GM19438 (cell line): ENCODE results near the gene TIMP3.

Experiments used
- ATAC-seq: cut with Tn5 transposase; IDR thresholded peaks from one replicate; pipeline ENCODE4 v1.9.1; 2021; ENCODE audit warnings: low read depth; ENCODE audit not compliant: unreplicated experiment

Gene TIMP3

GRCh38 chr22:32805361-32805881, 3.9 kb downstream of the TIMP3 start:
- no peak for ATAC-seq

GRCh38 chr22:32806296-32806695, 4.8 kb downstream of the TIMP3 start:
- no peak for ATAC-seq

GRCh38 chr22:32808038-32808445, 6.5 kb downstream of the TIMP3 start:
- no peak for ATAC-seq

- ATAC-seq: no peak
These were observed 8.5 kb downstream of the TIMP3 start for GRCh38 chr22:32809786-32810554.

GRCh38 chr22:32810555-32811133, 9.1 kb downstream of the TIMP3 start:
- ATAC-seq: no peak

GRCh38 chr22:32811788-32812545, 10.5 kb downstream of the TIMP3 start:
- no peak for ATAC-seq

- ATAC-seq: no peak
These were observed 12.9 kb downstream of the TIMP3 start for GRCh38 chr22:32814285-32814860.

GRCh38 chr22:32815059-32815458, 13.6 kb downstream of the TIMP3 start:
- no peak for ATAC-seq

- no peak for ATAC-seq
These were observed 14.4 kb downstream of the TIMP3 start for GRCh38 chr22:32815943-32816342.

- no peak for ATAC-seq
These were observed 15.7 kb downstream of the TIMP3 start for GRCh38 chr22:32817137-32817730.

GRCh38 chr22:32818446-32819115, 17.1 kb downstream of the TIMP3 start:
- ATAC-seq: no peak

- no peak for ATAC-seq
These were observed 17.6 kb downstream of the TIMP3 start for GRCh38 chr22:32819120-32819519.

- no peak for ATAC-seq
These were observed 18.9 kb downstream of the TIMP3 start for GRCh38 chr22:32820131-32821119.

- ATAC-seq: no peak
These were observed 20.8 kb downstream of the TIMP3 start for GRCh38 chr22:32822179-32822877.

- no peak for ATAC-seq
These were observed 21.7 kb downstream of the TIMP3 start for GRCh38 chr22:32823024-32823730.

GRCh38 chr22:32824531-32825312, 23.2 kb downstream of the TIMP3 start:
- no peak for ATAC-seq

- no peak for ATAC-seq
These were observed 25.0 kb downstream of the TIMP3 start for GRCh38 chr22:32826537-32826936.
